ENCODE results near the gene SMYD4. TPM values are rescaled to one million over a fixed set of nuclear protein-coding genes. Genes with fewer than 3 reads are reported as not detected.
"Not testable (repeated sequence)": the region's sequence is repeated elsewhere in the genome, so short reads cannot be mapped to it uniquely, and the experiment has no call there.

SMYD4 gene
- total RNA-seq, 1 donor, result 10.1 TPM

- Histone ChIP-seq H3K79me2 (ENCODE audit: insufficient read depth, low read length) (no peaks in the 10 kb centered on the region), H3K9me3 (ENCODE audit: low read depth, low read length) (no peaks in the 10 kb centered on the region), H3K27ac (ENCODE audit: low read depth, low read length) (no peak overlapping the region), H3K27me3 (ENCODE audit: insufficient read depth, low read length) (no peaks in the 10 kb centered on the region), H3K4me2 (ENCODE audit: insufficient read depth, low read length) (no peak overlapping the region), H3K4me3 (ENCODE audit: insufficient read depth, low read length) (no peak overlapping the region), H2AFZ (ENCODE audit: low read length) (no peak overlapping the region), H3K36me3 (ENCODE audit: insufficient read depth, low read length) (peaks cover 5% of the 10 kb centered on the region), H4K20me1 (ENCODE audit: insufficient read depth, low read length) (no peaks in the 10 kb centered on the region), H3K4me1 (ENCODE audit: insufficient read depth, low read length) (peaks cover 6% of the 10 kb centered on the region)
- no peak for TF ChIP-seq CTCF (IDR thresholded peaks at IDR 0.05; ENCODE audit: extremely low read depth, low read depth, low read length)
- DNase-seq (ENCODE audit: insufficient read length, low spot score, missing footprints), result no peak
Observed at GRCh38 chr17:1813088-1813487, 16.6 kb downstream of the SMYD4 start.

- Histone ChIP-seq H3K4me1 (ENCODE audit: insufficient read depth, low read length) (peaks cover 6% of the 10 kb centered on the region), H3K36me3 (ENCODE audit: insufficient read depth, low read length) (peaks cover 5% of the 10 kb centered on the region), H3K4me3 (ENCODE audit: insufficient read depth, low read length) (no peak overlapping the region), H3K27me3 (ENCODE audit: insufficient read depth, low read length) (no peaks in the 10 kb centered on the region), H2AFZ (ENCODE audit: low read length) (no peak overlapping the region), H3K79me2 (ENCODE audit: insufficient read depth, low read length) (peaks cover 3% of the 10 kb centered on the region), H4K20me1 (ENCODE audit: insufficient read depth, low read length) (no peaks in the 10 kb centered on the region), H3K4me2 (ENCODE audit: insufficient read depth, low read length) (no peak overlapping the region), H3K27ac (ENCODE audit: low read depth, low read length) (no peak overlapping the region), H3K9me3 (ENCODE audit: low read depth, low read length) (no peaks in the 10 kb centered on the region)
- no peak for DNase-seq (ENCODE audit: insufficient read length, low spot score, missing footprints)
- TF ChIP-seq CTCF (IDR thresholded peaks at IDR 0.05; ENCODE audit: extremely low read depth, low read depth, low read length), result no peak
Observed at GRCh38 chr17:1810450-1811103, 19.1 kb downstream of the SMYD4 start.

GRCh38 chr17:1809815-1810214 lies 19.9 kb downstream of the SMYD4 start:
- not testable (repeated sequence) for H3K27ac ChIP-seq (ENCODE audit: low read depth, low read length); H3K4me2 ChIP-seq (ENCODE audit: insufficient read depth, low read length); H3K4me3 ChIP-seq (ENCODE audit: insufficient read depth, low read length); H2AFZ ChIP-seq (ENCODE audit: low read length); H3K79me2 ChIP-seq (ENCODE audit: insufficient read depth, low read length); DNase-seq (ENCODE audit: insufficient read length, low spot score, missing footprints); H3K9me3 ChIP-seq (ENCODE audit: low read depth, low read length); H3K4me1 ChIP-seq (ENCODE audit: insufficient read depth, low read length); H3K36me3 ChIP-seq (ENCODE audit: insufficient read depth, low read length); H3K27me3 ChIP-seq (ENCODE audit: insufficient read depth, low read length); H4K20me1 ChIP-seq (ENCODE audit: insufficient read depth, low read length)

- no peak overlapping the region for H3K4me3 ChIP-seq (ENCODE audit: insufficient read depth, low read length)
- no peak for DNase-seq (ENCODE audit: insufficient read length, low spot score, missing footprints)
- H3K4me2 ChIP-seq (ENCODE audit: insufficient read depth, low read length), result no peak overlapping the region
- peaks cover 8% of the 10 kb centered on the region for H3K36me3 ChIP-seq (ENCODE audit: insufficient read depth, low read length)
- no peak overlapping the region for H3K27ac ChIP-seq (ENCODE audit: low read depth, low read length)
- H2AFZ ChIP-seq (ENCODE audit: low read length), result no peak overlapping the region
- H3K4me1 ChIP-seq (ENCODE audit: insufficient read depth, low read length), result peaks cover 6% of the 10 kb centered on the region
- no peaks in the 10 kb centered on the region for H3K9me3 ChIP-seq (ENCODE audit: low read depth, low read length)
- no peak for TF ChIP-seq CTCF (IDR thresholded peaks at IDR 0.05; ENCODE audit: extremely low read depth, low read depth, low read length)
- H3K79me2 ChIP-seq (ENCODE audit: insufficient read depth, low read length), result peaks cover 3% of the 10 kb centered on the region
- H4K20me1 ChIP-seq (ENCODE audit: insufficient read depth, low read length), result no peaks in the 10 kb centered on the region
- no peaks in the 10 kb centered on the region for H3K27me3 ChIP-seq (ENCODE audit: insufficient read depth, low read length)
Observed at GRCh38 chr17:1808644-1809043, 21.1 kb downstream of the SMYD4 start.

Data from osteoblast (primary cell).